H1 (cell line): Measurements from ENCODE around the gene TPP1. TPM values are rescaled to one million over a fixed set of nuclear protein-coding genes. Genes with fewer than 3 reads are reported as not detected.

Source experiments
- polyA plus RNA-seq, 7 experiments: library from polyadenylated mRNA; depleted of rRNA in 3 of 7; stranded (reverse) in 5 of 7; unstranded in 2 of 7; fragments of >200 nt in 5 of 7; fragments of 200-250 nt in 2 of 7; gene quantifications; 1 replicate in 5 of 7; 2 replicates in 1 of 7; 4 replicates in 1 of 7; pipeline versions ENCODE4 v1.2.1 to v1.2.3, GENCODE V29; 2011 to 2013; ENCODE audit warnings: missing spikeins in 2 of 7, mixed read lengths in 2 of 7
- total RNA-seq: library from RNA; stranded (reverse); fragmentation: NEBNext Ultra II Directional; extraction: Animal tissue kit (Norgen Biotek cat#: 25700); gene quantifications from 2 replicates; pipeline ENCODE4 v1.2.1, GENCODE V29; 2021

The TPP1 gene
- total and polyA plus RNA-seq, 2 of the 8 experiments (the other 6 are each of a cell fraction or from before 2014, with no cell fraction given): 36.1 to 77.5 TPM

Other genes with a start within 250 kb of the TPP1 start
- gene SMPD1, start 228.9 kb downstream of the TPP1 start, total RNA-seq: 1.9 and 3.1 TPM in 2 replicates
- 2.4 and 4.5 TPM in 2 replicates for gene SMPD1, start 228.9 kb downstream of the TPP1 start, polyA plus RNA-seq (2011; rRNA removed)
- gene APBB1, start 200.3 kb downstream of the TPP1 start, total RNA-seq: 23.6 and 23.9 TPM in 2 replicates
- gene APBB1, start 200.3 kb downstream of the TPP1 start, polyA plus RNA-seq (2011; rRNA removed): 33.1 and 44.7 TPM in 2 replicates
- gene HPX, start 178.4 kb downstream of the TPP1 start, total RNA-seq: 0.44 and 0.80 TPM in 2 replicates
- 0.96 and 0.97 TPM in 2 replicates for gene HPX, start 178.4 kb downstream of the TPP1 start, polyA plus RNA-seq (2011; rRNA removed)
- gene TRIM3, start 145.5 kb downstream of the TPP1 start, total RNA-seq: 14.3 and 15.7 TPM in 2 replicates
- 10.7 and 16.2 TPM in 2 replicates for gene TRIM3, start 145.5 kb downstream of the TPP1 start, polyA plus RNA-seq (2011; rRNA removed)
- 48.7 and 51.1 TPM in 2 replicates for gene ARFIP2, start 138.1 kb downstream of the TPP1 start, total RNA-seq
- gene ARFIP2, start 138.1 kb downstream of the TPP1 start, polyA plus RNA-seq (2011; rRNA removed): 48.3 and 50.3 TPM in 2 replicates
- gene TIMM10B, start 137.9 kb downstream of the TPP1 start, total RNA-seq: 38.2 and 45.6 TPM in 2 replicates
- 47.8 and 56.0 TPM in 2 replicates for gene TIMM10B, start 137.9 kb downstream of the TPP1 start, polyA plus RNA-seq (2011; rRNA removed)
- 4.2 and 5.0 TPM in 2 replicates for gene DNHD1, start 122.1 kb downstream of the TPP1 start, total RNA-seq
- 6.8 and 7.6 TPM in 2 replicates for gene DNHD1, start 122.1 kb downstream of the TPP1 start, polyA plus RNA-seq (2011; rRNA removed)
- gene RRP8, start 15.8 kb downstream of the TPP1 start, total RNA-seq: 14.9 and 15.4 TPM in 2 replicates
- gene RRP8, start 15.8 kb downstream of the TPP1 start, polyA plus RNA-seq (2011; rRNA removed): 3.6 and 4.2 TPM in 2 replicates
- 91.4 and 103 TPM in 2 replicates for gene ILK, start 15.6 kb downstream of the TPP1 start, total RNA-seq
- gene ILK, start 15.6 kb downstream of the TPP1 start, polyA plus RNA-seq (2011; rRNA removed): 117 and 132 TPM in 2 replicates
- 128 and 153 TPM in 2 replicates for gene TAF10, start 7.2 kb downstream of the TPP1 start, total RNA-seq
- 213 and 242 TPM in 2 replicates for gene TAF10, start 7.2 kb downstream of the TPP1 start, polyA plus RNA-seq (2011; rRNA removed)
- gene DCHS1, start 36.4 kb upstream of the TPP1 start, total RNA-seq: 10.5 and 11.3 TPM in 2 replicates
- gene DCHS1, start 36.4 kb upstream of the TPP1 start, polyA plus RNA-seq (2011; rRNA removed): 8.2 and 8.9 TPM in 2 replicates
- gene MRPL17, start 63.9 kb upstream of the TPP1 start, total RNA-seq: 70.5 and 71.7 TPM in 2 replicates
- 44.5 and 55.7 TPM in 2 replicates for gene MRPL17, start 63.9 kb upstream of the TPP1 start, polyA plus RNA-seq (2011; rRNA removed)
- 0.17 and 0.22 TPM in 2 replicates for gene OR2AG2, start 152.6 kb upstream of the TPP1 start, total RNA-seq
- gene OR2AG2, start 152.6 kb upstream of the TPP1 start, polyA plus RNA-seq (2011; rRNA removed): 0.49 and 0.74 TPM in 2 replicates
- gene OR2AG1, start 163.6 kb upstream of the TPP1 start, total RNA-seq: not detected in 2 replicates
- gene OR2AG1, start 163.6 kb upstream of the TPP1 start, polyA plus RNA-seq (2011; rRNA removed): not detected in 2 replicates
- gene OR6A2, start 180.3 kb upstream of the TPP1 start, total RNA-seq: 0.10 and 0.20 TPM in 2 replicates
- gene OR6A2, start 180.3 kb upstream of the TPP1 start, polyA plus RNA-seq (2011; rRNA removed): 0.14 TPM in 2 replicates
- gene OR10A5, start 226.3 kb upstream of the TPP1 start, total RNA-seq: not detected in 2 replicates
- gene OR10A5, start 226.3 kb upstream of the TPP1 start, polyA plus RNA-seq (2011; rRNA removed): not detected in 2 replicates
- not detected in 2 replicates for gene OR10A2, start 243.6 kb upstream of the TPP1 start, total RNA-seq
- not detected in 2 replicates for gene OR10A2, start 243.6 kb upstream of the TPP1 start, polyA plus RNA-seq (2011; rRNA removed)